Measurements from ENCODE around the gene ZCWPW2. TPM values are rescaled to one million over a fixed set of nuclear protein-coding genes. Genes with fewer than 3 reads are reported as not detected.

Gene ZCWPW2, protein sequence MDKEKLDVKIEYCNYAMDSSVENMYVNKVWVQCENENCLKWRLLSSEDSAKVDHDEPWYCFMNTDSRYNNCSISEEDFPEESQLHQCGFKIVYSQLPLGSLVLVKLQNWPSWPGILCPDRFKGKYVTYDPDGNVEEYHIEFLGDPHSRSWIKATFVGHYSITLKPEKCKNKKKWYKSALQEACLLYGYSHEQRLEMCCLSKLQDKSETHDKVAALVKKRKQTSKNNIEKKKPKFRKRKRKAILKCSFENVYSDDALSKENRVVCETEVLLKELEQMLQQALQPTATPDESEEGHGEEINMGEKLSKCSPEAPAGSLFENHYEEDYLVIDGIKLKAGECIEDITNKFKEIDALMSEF
- not detected in 5 replicates for total RNA-seq (2022; extraction: Qiagen RNA extraction; ENCODE audit: low read depth)

GRCh38 chr3:28348629-28349468, at the start of gene ZCWPW2, which contains the start of gene AZI2:
TSS of gene ZCWPW2 (plus strand) at chr3:28348721. CDS start at chr3:28413069, 64,348 bp downstream.
TSS of gene AZI2 (minus strand) at chr3:28348824. CDS start at chr3:28340617, 8,207 bp downstream.

Other genes with a start within 250 kb of the ZCWPW2 start
- 39.8 to 51.7 TPM (median 44.6 TPM) in 5 replicates for gene CMC1, start 107.1 kb upstream of the ZCWPW2 start, total RNA-seq (2022; extraction: Qiagen RNA extraction; ENCODE audit: low read depth)
- 40.2 to 61.6 TPM (median 45.7 TPM) in 5 replicates for gene AZI2, start 103 bp downstream of the ZCWPW2 start, total RNA-seq (2022; extraction: Qiagen RNA extraction; ENCODE audit: low read depth)